IMR-90 (cell line): ENCODE results near the gene NLGN1. TPM values are rescaled to one million over a fixed set of nuclear protein-coding genes. Genes with fewer than 3 reads are reported as not detected.

Experiments
- ATAC-seq: fragments of 200-7000 bp; cut with Tn5 transposase; 2 replicates; pipeline ENCODE4 v1.9.1; 2020; ENCODE audit warnings: low read depth, mild to moderate bottlenecking, moderate library complexity
- BruUV-seq: library from RNA; stranded (reverse); fragments of 400-500 nt; replicated peaks from 2 replicates; lab custom pipeline; 2021; lab: Mats Ljungman, UMichigan
- CTCF ChIA-PET: fragments of 300-600 bp; formaldehyde crosslinking; extraction: SDS; loops from one replicate; lab custom pipeline; 2021; ENCODE audit warnings: antibody characterized with exemption; lab: Yijun Ruan, JAX
- POLR2A ChIA-PET: fragments of 300-600 bp; sonication (Branson Sonifier 250); formaldehyde crosslinking; loops from one replicate; lab custom pipeline; 2022; ENCODE audit warnings: antibody characterized with exemption; ENCODE audit not compliant: unreplicated experiment; lab: Charles Lee
- DNase-seq: peaks from one replicate; pipeline ENCODE4 v3.0.0; 2013
- H2AFZ ChIP-seq: replicated peaks from 2 replicates; pipeline ENCODE3; 2013; ENCODE audit warnings: low read length, mild to moderate bottlenecking; ENCODE audit not compliant: poor library complexity
- H2AK5ac ChIP-seq: 2 replicates; pipeline ENCODE4 v1.6.1; 2013; ENCODE audit warnings: low read depth, low read length, inconsistent platforms
- H2AK9ac ChIP-seq: replicated peaks from 2 replicates; pipeline ENCODE3; 2013; ENCODE audit warnings: mild to moderate bottlenecking, low read depth, low read length, moderate library complexity; ENCODE audit not compliant: poor library complexity
- H2BK120ac ChIP-seq: 2 replicates; pipeline ENCODE4 v1.6.1; 2013; ENCODE audit warnings: low read depth, low read length, inconsistent platforms
- H2BK15ac ChIP-seq: 3 replicates; pipeline ENCODE4 v1.6.1; 2013; ENCODE audit warnings: low read depth, low read length, inconsistent platforms
- H2BK20ac ChIP-seq: 2 replicates; pipeline ENCODE4 v1.6.1; 2013; ENCODE audit warnings: low read depth, mild to moderate bottlenecking, inconsistent platforms, low read length, moderate library complexity
- H2BK5ac ChIP-seq: 2 replicates; pipeline ENCODE4 v1.6.1; 2013; ENCODE audit warnings: mild to moderate bottlenecking, low read depth, low read length, inconsistent platforms; ENCODE audit not compliant: poor library complexity, severe bottlenecking
- H3K14ac ChIP-seq: replicated peaks from 2 replicates; pipeline ENCODE4 v1.6.1; 2013; ENCODE audit warnings: low read depth, low read length, inconsistent platforms
- H3K18ac ChIP-seq: 2 replicates; pipeline ENCODE4 v1.6.1; 2013; ENCODE audit warnings: low read depth, low read length, control low read depth
- H3K23ac ChIP-seq: 2 replicates; pipeline ENCODE4 v1.6.1; 2013; ENCODE audit warnings: low read depth, low read length, inconsistent platforms
- H3K27ac ChIP-seq: 2 replicates; pipeline ENCODE4 v1.5.1; 2013; ENCODE audit warnings: mild to moderate bottlenecking, control low read depth, low read length; ENCODE audit not compliant: insufficient read depth
- H3K27me3 ChIP-seq: 2 replicates; pipeline ENCODE4 v1.6.1; 2013; ENCODE audit warnings: low read length; ENCODE audit not compliant: control insufficient read depth, insufficient read depth
- H3K36me3 ChIP-seq: 2 replicates; pipeline ENCODE4 v1.6.1; 2013; ENCODE audit warnings: low read length, mixed read lengths; ENCODE audit not compliant: control insufficient read depth, insufficient read depth
- H3K4ac ChIP-seq: 2 replicates; pipeline ENCODE4 v1.6.1; 2013; ENCODE audit warnings: low read depth, low read length, inconsistent platforms
- H3K4me1 ChIP-seq: 2 replicates; pipeline ENCODE4 v1.6.1; 2013; ENCODE audit warnings: low read length, mixed read lengths; ENCODE audit not compliant: control insufficient read depth, insufficient read depth
- H3K4me2 ChIP-seq: 2 replicates; pipeline ENCODE4 v1.6.1; 2013; ENCODE audit warnings: low read depth, mild to moderate bottlenecking, control low read depth, low read length, moderate library complexity
- H3K4me3 ChIP-seq: 2 replicates; pipeline ENCODE4 v1.5.1; 2013; ENCODE audit warnings: low read depth, mild to moderate bottlenecking, control low read depth, low read length, moderate library complexity; ENCODE audit not compliant: insufficient read depth
- H3K56ac ChIP-seq: 2 replicates; pipeline ENCODE4 v1.6.1; 2013; ENCODE audit warnings: low read length, inconsistent platforms; ENCODE audit not compliant: insufficient read depth; ENCODE audit errors: extremely low read depth
- H3K79me1 ChIP-seq, 2 experiments: 2 replicates each; pipeline ENCODE4 v1.6.1; 2013; ENCODE audit warnings: low read length in 2 of 2, inconsistent platforms in 1 of 2, low read depth in 1 of 2
- H3K9ac ChIP-seq: 2 replicates; pipeline ENCODE4 v1.6.1; 2013; ENCODE audit warnings: low read depth, low read length, control low read depth
- H3K9me1 ChIP-seq: 2 replicates; pipeline ENCODE4 v1.6.1; 2013; ENCODE audit warnings: low read length, inconsistent platforms; ENCODE audit not compliant: insufficient read depth
- H3K9me3 ChIP-seq: 2 replicates; pipeline ENCODE4 v1.6.1; 2013; ENCODE audit warnings: low read length; ENCODE audit not compliant: control insufficient read depth, insufficient read depth
- H4K20me1 ChIP-seq: 2 replicates; pipeline ENCODE4 v1.6.1; 2013; ENCODE audit warnings: low read length, inconsistent platforms; ENCODE audit not compliant: insufficient read depth
- H4K5ac ChIP-seq: 2 replicates; pipeline ENCODE4 v1.6.1; 2013; ENCODE audit warnings: mild to moderate bottlenecking, low read depth, low read length, control low read depth
- H4K8ac ChIP-seq, 2 experiments: 2 replicates each; pipeline ENCODE4 v1.6.1; 2013; ENCODE audit warnings: low read depth in 2 of 2, low read length in 2 of 2, control low read depth in 1 of 2, inconsistent platforms in 1 of 2
- H4K91ac ChIP-seq: 2 replicates; pipeline ENCODE4 v1.6.1; 2013; ENCODE audit warnings: low read depth, low read length, inconsistent platforms; ENCODE audit not compliant: insufficient read depth
- BHLHE40 ChIP-seq: fragments of 150-350 bp; IDR thresholded peaks from 2 replicates; pipeline ENCODE4 v1.6.1; 2016; ENCODE audit warnings: mild to moderate bottlenecking, low read depth, low read length
- CEBPB ChIP-seq: IDR thresholded peaks from 2 replicates; pipeline ENCODE4 v1.6.1; 2012; ENCODE audit warnings: low read depth, low read length, improper control_type of control experiment
- CHD1 ChIP-seq: IDR thresholded peaks from 2 replicates; pipeline ENCODE4 v1.6.1; 2012; ENCODE audit warnings: low read depth, low read length, improper control_type of control experiment
- FOS ChIP-seq: fragments of 150-350 bp; IDR thresholded peaks from 2 replicates; pipeline ENCODE4 v1.6.1; 2016; ENCODE audit warnings: low read depth, low read length
- MAFK ChIP-seq: IDR thresholded peaks from 2 replicates; pipeline ENCODE4 v1.6.1; 2012; ENCODE audit warnings: low read depth, low read length, improper control_type of control experiment
- MAZ ChIP-seq: IDR thresholded peaks from 2 replicates; pipeline ENCODE4 v1.6.1; 2012; ENCODE audit warnings: low read depth, mild to moderate bottlenecking, low read length, improper control_type of control experiment, moderate library complexity, borderline replicate concordance
- MXI1 ChIP-seq: IDR thresholded peaks from 2 replicates; pipeline ENCODE4 v1.6.1; 2012; ENCODE audit warnings: low read depth, mild to moderate bottlenecking, low read length, moderate library complexity, borderline replicate concordance
- NFE2L2 ChIP-seq: fragments of 150-350 bp; IDR thresholded peaks from 2 replicates; pipeline ENCODE4 v1.6.1; 2016; ENCODE audit warnings: low read depth, mild to moderate bottlenecking, low read length
- POLR2A ChIP-seq: IDR thresholded peaks from 2 replicates; pipeline ENCODE4 v1.6.1; 2012; ENCODE audit warnings: mild to moderate bottlenecking, low read depth, low read length
- RAD21 ChIP-seq: IDR thresholded peaks from 2 replicates; pipeline ENCODE4 v1.6.1; 2012; ENCODE audit warnings: low read length, improper control_type of control experiment
- RCOR1 ChIP-seq: IDR thresholded peaks from 2 replicates; pipeline ENCODE4 v1.6.1; 2012; ENCODE audit warnings: mild to moderate bottlenecking, low read length, improper control_type of control experiment; ENCODE audit not compliant: insufficient replicate concordance
- RFX5 ChIP-seq: IDR thresholded peaks from 2 replicates; pipeline ENCODE4 v1.8.0; 2012; ENCODE audit warnings: low read depth, mild to moderate bottlenecking, low read length, moderate library complexity
- SMC3 ChIP-seq: fragments of 150-350 bp; IDR thresholded peaks from 2 replicates; pipeline ENCODE4 v1.6.1; 2016; ENCODE audit warnings: low read depth, mild to moderate bottlenecking, antibody characterized with exemption, low read length, moderate library complexity
- WGBS, 2 experiments: methylation state at CpG; one replicate each; pipeline versions ENCODE4 v1.1.5 to v1.1.7; 2013; ENCODE audit warnings: missing lambda C conversion rate in 2 of 2; ENCODE audit not compliant: insufficient read length in 1 of 2; ENCODE audit errors: extremely low coverage in 2 of 2; 5-methylcytosine and 5-hydroxymethylcytosine counted together
- dilution Hi-C: fragments of 300-500 bp; cut with HindIII; formaldehyde crosslinking; loops from one replicate; pipeline ENCODE4 v1.14.3; 2018; ENCODE audit warnings: low sequenced_read_pairs; ENCODE audit not compliant: unreplicated experiment
- in situ Hi-C: fragments of 300-500 bp; cut with MboI; formaldehyde crosslinking; loops from 3 replicates; pipeline ENCODE4 v1.14.3; 2019; ENCODE audit warnings: low sequenced_read_pairs, inconsistent platforms, mixed read lengths
- intact Hi-C: fragments of 100-400 bp; cut with micrococcal nuclease; formaldehyde crosslinking; loops from 2 replicates; pipeline ENCODE4 v1.10.0; 2022
- polyA plus RNA-seq, 3 experiments: library from polyadenylated mRNA; depleted of rRNA; stranded (reverse); fragments of >200 nt; gene quantifications; 2 replicates each; pipeline ENCODE4 v1.2.3, GENCODE V29; 2012; ENCODE audit warnings: low replicate concordance in 1 of 3
- total RNA-seq: library from RNA; depleted of rRNA; stranded (reverse); fragments of >200 nt; gene quantifications from 2 replicates; pipeline ENCODE4 v1.2.3, GENCODE V29; 2012
- TF ChIP-seq, protein P1 (sequence below): conservative IDR thresholded peaks from 2 replicates; pipeline ENCODE4 v1.5.1; 2012; ENCODE audit warnings: mild to moderate bottlenecking, low read depth, low read length, improper control_type of control experiment
- TF ChIP-seq, protein P2 (sequence below): fragments of 150-350 bp; IDR thresholded peaks from 2 replicates; pipeline ENCODE4 v1.6.1; 2016; ENCODE audit warnings: low read depth, mild to moderate bottlenecking, low read length, moderate library complexity, borderline replicate concordance
- TF ChIP-seq, protein P3 (sequence below): fragments of 150-350 bp; IDR thresholded peaks from 2 replicates; pipeline ENCODE4 v1.6.1; 2017; ENCODE audit warnings: mild to moderate bottlenecking, antibody characterized with exemption, low read length, low read depth

The NLGN1 gene
- total and polyA plus RNA-seq, 2 of the 4 experiments (the other 2 are of a cell fraction), result 1.8 to 12.5 TPM

DNA sequence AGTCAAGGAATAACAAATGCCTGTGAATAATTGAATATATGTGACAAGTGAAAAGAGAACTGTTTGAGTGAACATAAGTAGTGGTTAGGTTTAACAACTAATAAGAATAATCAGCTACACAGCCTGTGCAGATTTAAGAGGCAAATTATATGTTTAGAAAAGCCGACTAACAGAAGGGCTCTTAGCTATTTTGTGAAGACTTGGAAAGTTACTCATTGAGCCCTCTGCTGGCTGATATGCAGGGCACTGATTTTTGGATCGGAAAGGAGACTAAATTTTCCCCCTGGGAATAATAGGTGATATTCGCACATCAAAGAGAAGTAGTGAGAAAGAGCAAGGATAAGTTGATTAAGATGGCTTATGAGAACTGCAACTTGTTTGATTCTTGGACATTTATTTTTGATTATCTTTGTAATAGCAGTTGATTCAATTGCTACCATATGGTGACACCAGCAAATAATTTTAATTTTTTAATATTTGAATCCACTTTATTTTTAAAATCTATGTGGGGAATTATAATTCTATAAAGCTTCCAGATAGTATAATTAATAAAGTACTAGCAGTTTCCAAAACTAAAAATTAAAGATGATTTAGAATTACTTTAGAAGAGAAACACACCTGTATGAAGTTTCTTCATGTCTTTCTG is 156.2 kb downstream of the NLGN1 start:
- Histone ChIP-seq H3K56ac (no peak overlapping the region), H3K4me3 (no peak overlapping the region), H3K36me3 (no peaks in the 10 kb centered on the region), H3K23ac (no peak overlapping the region), H3K27ac (no peak overlapping the region), H3K4ac (no peak overlapping the region), H3K9ac (no peak overlapping the region), H2AK9ac (no peak overlapping the region), H3K4me2 (no peak overlapping the region), H2BK5ac (no peak overlapping the region), H4K8ac (no peak overlapping the region), H2BK20ac (no peak overlapping the region), H3K9me3 (no peaks in the 10 kb centered on the region), H3K79me1 (no peaks in the 10 kb centered on the region), H4K5ac (no peak overlapping the region), H4K91ac (no peak overlapping the region), H2BK15ac (no peak overlapping the region), H4K20me1 (no peaks in the 10 kb centered on the region), H3K27me3 (no peaks in the 10 kb centered on the region), H3K9me1 (no peaks in the 10 kb centered on the region), H2AFZ (no peak overlapping the region), H2AK5ac (no peak overlapping the region), H3K18ac (no peak overlapping the region), H2BK120ac (no peak overlapping the region), H3K4me1 (no peaks in the 10 kb centered on the region), H3K14ac (no peak overlapping the region)
- ATAC-seq, result peak; percentile 80
- intact Hi-C loops (loop anchor here (1.0 to 2.0 kb wide), 2 partner anchors 142 to 181 kb away; no protein-coding TSS in a partner anchor), in situ Hi-C loops (no loop called here), dilution Hi-C loops (no loop called here)
- TF ChIP-seq CHD1 (no peak), BHLHE40 (no peak), NFE2L2 (no peak), RFX5 (no peak), FOS (no peak), CEBPB (no peak), SMC3 (peak; percentile 52), MAFK (no peak), RCOR1 (no peak), MXI1 (no peak), POLR2A (no peak), MAZ (no peak), RAD21 (peak; percentile 53)
- TF ChIP-seq, protein P1, sequence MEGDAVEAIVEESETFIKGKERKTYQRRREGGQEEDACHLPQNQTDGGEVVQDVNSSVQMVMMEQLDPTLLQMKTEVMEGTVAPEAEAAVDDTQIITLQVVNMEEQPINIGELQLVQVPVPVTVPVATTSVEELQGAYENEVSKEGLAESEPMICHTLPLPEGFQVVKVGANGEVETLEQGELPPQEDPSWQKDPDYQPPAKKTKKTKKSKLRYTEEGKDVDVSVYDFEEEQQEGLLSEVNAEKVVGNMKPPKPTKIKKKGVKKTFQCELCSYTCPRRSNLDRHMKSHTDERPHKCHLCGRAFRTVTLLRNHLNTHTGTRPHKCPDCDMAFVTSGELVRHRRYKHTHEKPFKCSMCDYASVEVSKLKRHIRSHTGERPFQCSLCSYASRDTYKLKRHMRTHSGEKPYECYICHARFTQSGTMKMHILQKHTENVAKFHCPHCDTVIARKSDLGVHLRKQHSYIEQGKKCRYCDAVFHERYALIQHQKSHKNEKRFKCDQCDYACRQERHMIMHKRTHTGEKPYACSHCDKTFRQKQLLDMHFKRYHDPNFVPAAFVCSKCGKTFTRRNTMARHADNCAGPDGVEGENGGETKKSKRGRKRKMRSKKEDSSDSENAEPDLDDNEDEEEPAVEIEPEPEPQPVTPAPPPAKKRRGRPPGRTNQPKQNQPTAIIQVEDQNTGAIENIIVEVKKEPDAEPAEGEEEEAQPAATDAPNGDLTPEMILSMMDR, result peak; percentile 62
- TF ChIP-seq, protein P2, sequence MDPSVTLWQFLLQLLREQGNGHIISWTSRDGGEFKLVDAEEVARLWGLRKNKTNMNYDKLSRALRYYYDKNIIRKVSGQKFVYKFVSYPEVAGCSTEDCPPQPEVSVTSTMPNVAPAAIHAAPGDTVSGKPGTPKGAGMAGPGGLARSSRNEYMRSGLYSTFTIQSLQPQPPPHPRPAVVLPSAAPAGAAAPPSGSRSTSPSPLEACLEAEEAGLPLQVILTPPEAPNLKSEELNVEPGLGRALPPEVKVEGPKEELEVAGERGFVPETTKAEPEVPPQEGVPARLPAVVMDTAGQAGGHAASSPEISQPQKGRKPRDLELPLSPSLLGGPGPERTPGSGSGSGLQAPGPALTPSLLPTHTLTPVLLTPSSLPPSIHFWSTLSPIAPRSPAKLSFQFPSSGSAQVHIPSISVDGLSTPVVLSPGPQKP, result no peak
- TF ChIP-seq, protein P3, sequence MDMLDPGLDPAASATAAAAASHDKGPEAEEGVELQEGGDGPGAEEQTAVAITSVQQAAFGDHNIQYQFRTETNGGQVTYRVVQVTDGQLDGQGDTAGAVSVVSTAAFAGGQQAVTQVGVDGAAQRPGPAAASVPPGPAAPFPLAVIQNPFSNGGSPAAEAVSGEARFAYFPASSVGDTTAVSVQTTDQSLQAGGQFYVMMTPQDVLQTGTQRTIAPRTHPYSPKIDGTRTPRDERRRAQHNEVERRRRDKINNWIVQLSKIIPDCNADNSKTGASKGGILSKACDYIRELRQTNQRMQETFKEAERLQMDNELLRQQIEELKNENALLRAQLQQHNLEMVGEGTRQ, result no peak
- CTCF ChIA-PET, result interaction anchor here (0.5 to 2.1 kb wide), 16 partner anchors 11 to 1382 kb away, joined by 3 to 10 read pairs (median 3); partner anchors contain the start of gene NLGN1
- no TSS peak for BruUV-seq
- POLR2A ChIA-PET, result no interaction called here
- whole genome bisulfite sequencing, 2 experiments, result 80% methylated on average over 1 of the region's 3 CpGs; no CpG with 5 or more reads in 1 of the 2 experiments
- DNase-seq, result peak; percentile 42
